Measurements from ENCODE around the gene C11orf58.

DNA sequence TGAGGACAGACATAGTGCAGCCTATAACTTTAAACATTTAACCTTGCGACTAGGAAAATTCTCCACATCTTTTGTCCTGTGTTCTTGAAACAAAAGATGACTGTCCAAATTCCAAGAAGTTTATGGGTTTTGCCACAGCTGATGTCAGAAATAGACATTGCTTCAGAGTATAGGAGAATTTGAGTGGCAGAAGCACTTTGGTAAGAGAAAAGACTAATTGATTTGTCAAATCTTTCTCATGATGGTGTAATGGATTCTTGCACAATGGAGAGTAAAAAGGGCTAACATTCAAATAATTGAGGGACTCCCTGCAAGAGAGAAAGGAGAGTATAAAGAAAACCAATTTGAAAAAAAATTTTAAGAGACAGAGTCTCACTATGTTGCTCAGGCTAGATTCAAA, 25.3 kb downstream of the C11orf58 start:
- TF ChIP-seq, protein P1, sequence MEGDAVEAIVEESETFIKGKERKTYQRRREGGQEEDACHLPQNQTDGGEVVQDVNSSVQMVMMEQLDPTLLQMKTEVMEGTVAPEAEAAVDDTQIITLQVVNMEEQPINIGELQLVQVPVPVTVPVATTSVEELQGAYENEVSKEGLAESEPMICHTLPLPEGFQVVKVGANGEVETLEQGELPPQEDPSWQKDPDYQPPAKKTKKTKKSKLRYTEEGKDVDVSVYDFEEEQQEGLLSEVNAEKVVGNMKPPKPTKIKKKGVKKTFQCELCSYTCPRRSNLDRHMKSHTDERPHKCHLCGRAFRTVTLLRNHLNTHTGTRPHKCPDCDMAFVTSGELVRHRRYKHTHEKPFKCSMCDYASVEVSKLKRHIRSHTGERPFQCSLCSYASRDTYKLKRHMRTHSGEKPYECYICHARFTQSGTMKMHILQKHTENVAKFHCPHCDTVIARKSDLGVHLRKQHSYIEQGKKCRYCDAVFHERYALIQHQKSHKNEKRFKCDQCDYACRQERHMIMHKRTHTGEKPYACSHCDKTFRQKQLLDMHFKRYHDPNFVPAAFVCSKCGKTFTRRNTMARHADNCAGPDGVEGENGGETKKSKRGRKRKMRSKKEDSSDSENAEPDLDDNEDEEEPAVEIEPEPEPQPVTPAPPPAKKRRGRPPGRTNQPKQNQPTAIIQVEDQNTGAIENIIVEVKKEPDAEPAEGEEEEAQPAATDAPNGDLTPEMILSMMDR (IDR thresholded peaks at IDR 0.05 in 8 of 11, conservative IDR thresholded peaks at IDR 0.05 in 3 of 11) = no peak
- no peak for TF ChIP-seq POLR2AphosphoS5 (IDR thresholded peaks at IDR 0.05)
- TF ChIP-seq POLR2A (IDR thresholded peaks at IDR 0.05) = no peak

Data from spleen (tissue), 7 donors.